AML-193 (cell line): ENCODE results near the gene OR51B6.
"Not testable (repeated sequence)": the region's sequence is repeated elsewhere in the genome, so short reads cannot be mapped to it uniquely, and the experiment has no call there.

Experiments
- DNase-seq, 2 experiments: peaks; one replicate each; lab custom pipeline; 2025; lab: John Stamatoyannopoulos, UW

OR51B6 gene

DNA sequence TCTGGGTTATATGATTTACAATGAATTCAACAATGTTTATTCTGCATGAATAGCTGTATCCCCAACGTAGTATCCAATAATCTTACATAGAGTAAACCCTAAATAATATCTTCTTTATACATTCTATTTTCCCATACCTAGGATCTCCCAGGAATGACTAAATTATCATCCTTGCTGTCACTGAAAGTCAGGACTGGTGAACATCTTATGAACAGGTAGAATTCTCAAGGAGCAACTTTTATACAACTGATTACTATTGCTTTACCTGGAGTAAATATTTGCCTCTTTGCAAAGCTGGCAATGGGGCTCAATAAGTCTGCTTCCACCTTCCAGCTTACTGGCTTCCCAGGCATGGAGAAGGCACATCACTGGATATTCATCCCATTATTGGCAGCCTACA lies at the start of gene OR51B6:
TSS of gene OR51B6 (plus strand) at position 301 of the 400 bp plus-strand sequence. CDS start at position 301, 0 bp downstream.
- DNase-seq: no peak

GRCh38 chr11:5301846-5302245 lies 49.5 kb upstream of the OR51B6 start, which contains the start of gene OR51B4:
OR51B4 (minus strand) TSS chr11:5301946; CDS start chr11:5301946, 0 bp downstream.
- no peak for DNase-seq

GRCh38 chr11:5303626-5304025 lies 47.7 kb upstream of the OR51B6 start:
- DNase-seq: no peak

- no peak for DNase-seq
Observed at GRCh38 chr11:5304046-5304445, 47.3 kb upstream of the OR51B6 start.

GRCh38 chr11:5307256-5308019 lies 43.9 kb upstream of the OR51B6 start:
- no peak for DNase-seq

- no peak for DNase-seq
Observed at GRCh38 chr11:5310423-5310822, 40.9 kb upstream of the OR51B6 start.

- DNase-seq: not testable (repeated sequence)
Observed at GRCh38 chr11:5313326-5314023, 37.8 kb upstream of the OR51B6 start.

DNA sequence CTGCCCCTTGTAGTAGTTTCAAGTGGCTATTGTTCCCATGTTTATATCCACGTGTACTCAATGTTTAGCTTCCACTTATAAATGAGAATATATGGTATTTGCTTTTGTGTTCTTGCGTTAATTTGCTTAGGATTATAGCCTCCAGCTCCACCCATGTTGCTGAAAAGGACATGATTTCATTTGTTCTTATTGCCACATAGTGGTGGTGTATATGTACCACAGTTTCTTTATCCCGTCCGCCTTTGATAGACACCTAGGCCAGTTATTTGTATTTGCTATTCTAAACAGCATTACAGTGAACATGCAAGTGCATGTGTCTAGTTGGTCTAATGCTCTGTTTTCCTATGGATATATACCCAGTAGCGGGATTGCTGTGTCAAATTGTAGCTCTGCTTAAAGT lies 34.0 kb upstream of the OR51B6 start:
- DNase-seq: no peak

GRCh38 chr11:5324197-5324596 lies 27.1 kb upstream of the OR51B6 start, which contains the start of gene OR51B2:
OR51B2 (minus strand) TSS chr11:5324297; CDS start chr11:5324297, 0 bp downstream.
- no peak for DNase-seq

GRCh38 chr11:5335170-5335569 lies 16.1 kb upstream of the OR51B6 start:
- DNase-seq: no peak

DNA sequence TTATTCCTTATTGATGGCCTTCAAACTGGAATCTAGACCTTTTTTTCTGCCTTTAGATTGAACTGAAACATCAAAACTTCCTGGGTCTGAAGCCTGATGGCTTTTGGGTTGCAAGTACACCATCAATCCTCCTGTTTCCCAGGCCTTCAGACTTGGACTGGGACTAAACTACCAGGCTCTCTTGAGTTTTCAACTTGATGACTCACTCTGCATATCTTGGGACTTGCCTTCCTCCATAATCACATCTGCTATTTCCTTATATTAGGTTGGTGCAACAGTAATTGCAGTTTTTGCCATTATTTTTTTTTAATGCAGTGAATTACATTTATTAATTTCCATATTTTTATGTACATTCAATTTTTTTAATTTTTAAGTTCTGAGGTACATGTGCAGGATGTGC lies 15.0 kb upstream of the OR51B6 start:
- DNase-seq: no peak

DNA sequence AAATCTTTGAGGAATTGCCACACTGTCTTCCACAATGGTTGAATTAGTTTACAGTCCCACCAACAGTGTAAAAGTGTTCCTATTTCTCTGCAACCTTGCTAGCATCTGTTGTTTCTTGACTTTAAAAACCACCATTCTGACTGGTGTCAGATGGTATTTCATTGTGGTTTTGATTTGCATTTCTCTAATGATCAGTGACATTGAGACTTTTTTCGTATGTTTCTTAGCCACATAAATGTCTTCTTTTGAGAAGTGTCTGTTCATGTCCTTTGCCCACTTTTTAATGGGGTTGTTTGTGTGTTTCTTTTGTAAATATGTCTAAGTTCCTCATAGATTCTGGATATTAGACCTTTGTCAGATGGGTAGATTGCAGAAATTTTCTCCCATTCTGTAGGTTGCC lies 14.1 kb upstream of the OR51B6 start:
- not testable (repeated sequence) for DNase-seq

- DNase-seq: no peak
Observed at GRCh38 chr11:5339771-5340322, 11.5 kb upstream of the OR51B6 start.

GRCh38 chr11:5343474-5344335 lies 7.6 kb upstream of the OR51B6 start, which contains the start of gene OR51B5:
OR51B5 (minus strand) TSS chr11:5343524; CDS start chr11:5343524, 0 bp downstream.
- DNase-seq: no peak

DNA sequence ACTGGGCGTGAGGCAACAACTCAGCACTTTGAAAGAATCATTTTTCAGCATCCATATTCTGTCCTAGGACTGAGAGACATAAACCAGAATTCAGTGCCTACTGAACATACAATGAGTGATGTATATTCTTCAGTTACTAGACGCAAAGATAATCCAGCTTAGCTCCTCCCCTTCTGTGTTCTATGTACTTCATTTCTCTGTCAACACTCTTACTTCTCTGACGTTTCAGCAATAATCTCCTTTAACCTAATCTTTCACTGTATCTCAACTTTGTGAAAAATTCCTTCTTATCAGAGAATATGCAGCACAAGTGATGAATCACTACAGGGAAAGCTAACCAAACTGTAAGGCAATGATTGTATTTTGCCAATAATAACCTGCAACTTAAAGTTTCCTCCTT lies 5.5 kb upstream of the OR51B6 start:
- no peak for DNase-seq

GRCh38 chr11:5348551-5349194 lies 2.6 kb upstream of the OR51B6 start:
- DNase-seq: no peak

DNA sequence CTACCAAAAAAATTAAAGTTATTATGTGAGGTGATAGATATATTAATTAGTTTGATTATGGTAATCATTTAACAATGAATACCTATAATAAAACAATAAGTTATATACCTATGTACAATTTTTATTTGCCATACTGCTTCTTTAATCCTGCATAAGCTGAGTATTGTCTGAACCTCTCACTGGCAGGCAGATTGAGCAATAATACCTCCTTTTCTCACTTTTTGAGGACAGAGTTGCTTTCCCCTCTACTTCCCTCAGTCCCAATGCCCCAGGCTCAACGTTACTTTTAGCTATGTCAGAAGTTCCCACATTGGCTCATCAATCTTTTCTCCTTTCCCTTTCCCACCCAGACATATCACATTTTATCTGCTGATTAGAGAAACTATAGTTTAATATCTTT lies 1.8 kb upstream of the OR51B6 start:
- no peak for DNase-seq

DNA sequence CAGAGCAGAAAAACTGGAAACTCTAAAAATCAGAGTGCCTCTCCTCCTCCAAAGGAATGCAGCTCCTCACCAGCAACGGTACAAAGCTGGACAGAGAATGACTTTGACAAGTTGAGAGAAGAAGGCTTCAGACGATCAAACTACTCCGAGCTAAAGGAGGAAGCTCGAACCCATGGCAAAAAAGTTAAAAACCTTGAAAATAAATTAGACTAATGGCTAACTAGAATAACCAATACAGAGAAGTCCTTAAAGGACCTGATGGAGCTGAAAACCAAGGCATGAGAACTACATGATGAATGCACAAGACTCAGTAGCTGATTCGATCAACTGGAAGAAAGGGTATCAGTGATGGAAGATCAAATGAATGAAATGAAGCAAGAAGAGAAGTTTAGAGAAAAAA lies 4.7 kb downstream of the OR51B6 start:
- DNase-seq: not testable (repeated sequence)

DNA sequence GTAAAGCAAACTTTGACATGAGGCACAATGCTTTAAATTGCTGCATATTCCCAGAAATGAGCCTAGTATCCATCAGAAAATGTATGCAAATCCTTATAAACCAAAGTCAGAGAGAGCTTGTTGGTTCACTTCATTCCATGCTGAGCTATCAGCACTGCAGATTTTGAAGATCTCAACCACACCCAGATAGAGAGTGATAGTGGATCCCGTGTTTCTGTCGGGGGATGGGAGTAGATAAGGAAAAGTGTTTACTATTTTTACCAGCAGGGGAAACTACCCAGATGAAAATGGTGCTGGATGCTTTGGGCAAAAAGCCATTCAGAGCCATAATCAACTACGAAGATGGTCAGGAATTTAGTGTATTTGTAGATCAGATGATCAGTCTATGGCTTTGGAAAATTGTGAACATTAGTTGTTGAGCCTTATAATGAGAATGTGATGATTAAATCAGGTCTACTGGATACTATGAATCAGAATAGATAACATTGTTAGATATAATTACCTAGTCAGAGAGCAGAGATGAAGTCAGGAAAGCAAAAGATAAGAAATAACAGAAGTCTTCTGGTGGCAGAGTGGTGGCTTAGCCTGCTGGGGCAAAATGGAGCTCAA lies 10.8 kb downstream of the OR51B6 start:
- no peak for DNase-seq

DNA sequence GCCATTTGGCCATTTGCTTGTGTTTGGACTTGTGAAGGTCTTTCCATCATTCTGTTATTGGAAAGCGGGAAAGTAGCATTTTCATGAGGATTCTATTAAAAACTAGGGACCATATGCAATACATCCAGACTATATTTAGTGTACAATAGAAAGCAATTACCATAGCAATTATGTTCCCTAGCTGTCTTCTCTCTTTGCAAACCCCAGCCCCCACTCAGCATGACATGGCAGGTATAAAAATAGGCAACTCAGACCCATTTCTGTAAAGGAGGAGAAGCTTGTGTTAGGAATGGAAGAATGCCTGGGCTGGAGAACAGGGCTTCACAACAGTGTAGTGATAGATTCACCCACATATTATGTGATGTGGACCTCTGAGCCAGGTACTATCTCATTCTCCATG lies 12.4 kb downstream of the OR51B6 start:
- no peak for DNase-seq

GRCh38 chr11:5364214-5364613 lies 12.9 kb downstream of the OR51B6 start:
- DNase-seq: no peak
